GM21381 (cell line): ENCODE measurements around the gene SMAD3.

Source experiments
- ATAC-seq: cut with Tn5 transposase; IDR thresholded peaks from one replicate; pipeline ENCODE4 v1.9.1; 2021; ENCODE audit warnings: mild to moderate bottlenecking, moderate library complexity; ENCODE audit not compliant: unreplicated experiment

SMAD3 gene

DNA sequence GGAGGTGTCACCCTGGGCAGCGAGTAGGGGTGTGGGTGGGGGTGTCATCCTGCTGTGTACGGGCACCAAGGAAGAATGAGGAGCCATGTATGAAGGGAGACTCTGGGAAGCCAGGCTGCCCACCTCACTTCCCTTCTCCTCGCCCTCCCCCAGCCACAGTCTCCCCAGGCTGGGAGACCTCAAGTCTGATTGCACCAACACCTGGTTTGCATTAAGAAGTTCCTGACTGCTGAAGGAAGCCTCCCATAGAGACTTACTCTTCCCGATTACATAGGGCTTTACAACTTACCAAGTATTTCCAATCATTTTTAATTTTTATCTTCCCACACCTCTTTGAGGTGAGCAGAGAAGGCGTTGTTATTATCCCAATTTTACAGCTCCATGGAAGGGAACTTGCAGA lies 29.5 kb upstream of the SMAD3 start:
- ATAC-seq = no peak

DNA sequence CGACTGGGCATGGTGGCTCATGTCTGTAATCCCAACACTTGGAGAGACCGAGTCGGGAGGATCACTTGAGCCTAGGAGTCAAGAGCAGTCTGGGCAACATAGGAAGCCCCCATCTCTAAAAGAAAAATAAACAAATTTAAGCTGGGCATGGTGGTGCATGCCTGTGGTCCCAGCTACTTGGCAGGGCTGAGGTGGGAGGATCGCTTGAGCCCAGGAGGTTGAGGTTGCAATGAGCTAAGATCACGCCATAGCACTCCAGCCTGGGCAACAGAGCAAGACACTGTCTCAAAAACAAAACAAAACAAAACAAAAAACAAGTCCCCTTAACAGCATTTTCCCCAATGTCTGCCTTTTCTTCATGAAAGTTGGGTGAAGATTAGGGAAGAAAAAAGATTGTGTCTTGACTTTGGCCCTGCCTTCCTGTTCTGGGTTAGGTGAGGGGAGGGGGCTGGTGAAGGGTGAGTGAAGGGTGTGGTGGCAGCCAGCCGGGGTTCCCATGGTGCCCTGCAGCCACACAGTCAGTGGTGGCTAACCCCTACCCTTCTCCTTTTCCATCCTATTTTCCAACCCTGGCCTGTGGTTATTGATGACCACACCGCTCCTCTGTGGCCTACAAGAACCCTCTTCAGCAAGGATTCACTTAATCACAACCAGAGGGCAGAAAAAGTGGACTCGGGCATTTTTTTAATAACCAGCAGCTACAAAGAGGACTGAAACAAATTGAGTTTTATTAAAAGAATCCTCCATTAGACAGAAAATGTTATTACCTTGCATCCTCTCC lies 28.4 kb upstream of the SMAD3 start:
- no peak for ATAC-seq

DNA sequence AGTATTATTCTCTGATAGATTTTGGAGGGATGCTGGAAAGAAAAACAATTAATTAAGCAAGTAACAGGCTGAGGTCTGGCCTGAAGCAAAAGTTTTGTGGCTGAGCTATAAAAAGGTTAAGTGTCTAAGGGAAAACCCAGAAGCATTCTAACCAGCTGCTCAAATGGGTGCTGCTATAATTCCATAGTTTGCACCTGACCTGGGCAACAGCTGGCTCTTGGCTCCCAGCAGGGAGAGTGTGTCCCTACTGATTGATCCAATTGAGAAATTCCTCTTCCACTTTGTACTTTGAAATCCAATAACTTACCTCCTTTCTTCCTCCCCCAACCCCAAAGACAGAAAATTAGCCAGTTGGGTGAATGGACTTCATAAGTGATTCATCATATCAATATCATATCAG lies 27.7 kb upstream of the SMAD3 start:
- ATAC-seq = no peak

DNA sequence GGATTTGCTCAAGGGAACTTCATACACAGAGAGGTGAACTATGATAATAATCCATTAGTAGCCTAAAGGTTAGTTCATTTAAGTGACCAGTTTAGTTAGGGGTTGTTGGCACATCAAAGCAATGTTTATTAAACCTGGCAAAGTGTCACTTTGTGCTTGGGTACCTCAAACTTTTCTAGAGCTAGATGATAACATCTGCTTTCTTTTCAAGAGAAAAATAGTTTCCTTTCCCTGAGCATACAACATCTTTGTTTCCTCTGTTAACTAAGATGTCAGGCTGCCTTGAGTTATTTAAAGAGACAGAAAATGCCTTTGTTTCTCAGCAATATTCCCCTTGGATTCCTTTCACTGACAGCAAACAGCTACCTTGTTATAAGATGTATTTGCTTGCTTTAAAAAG lies 26.7 kb upstream of the SMAD3 start:
- ATAC-seq = no peak

DNA sequence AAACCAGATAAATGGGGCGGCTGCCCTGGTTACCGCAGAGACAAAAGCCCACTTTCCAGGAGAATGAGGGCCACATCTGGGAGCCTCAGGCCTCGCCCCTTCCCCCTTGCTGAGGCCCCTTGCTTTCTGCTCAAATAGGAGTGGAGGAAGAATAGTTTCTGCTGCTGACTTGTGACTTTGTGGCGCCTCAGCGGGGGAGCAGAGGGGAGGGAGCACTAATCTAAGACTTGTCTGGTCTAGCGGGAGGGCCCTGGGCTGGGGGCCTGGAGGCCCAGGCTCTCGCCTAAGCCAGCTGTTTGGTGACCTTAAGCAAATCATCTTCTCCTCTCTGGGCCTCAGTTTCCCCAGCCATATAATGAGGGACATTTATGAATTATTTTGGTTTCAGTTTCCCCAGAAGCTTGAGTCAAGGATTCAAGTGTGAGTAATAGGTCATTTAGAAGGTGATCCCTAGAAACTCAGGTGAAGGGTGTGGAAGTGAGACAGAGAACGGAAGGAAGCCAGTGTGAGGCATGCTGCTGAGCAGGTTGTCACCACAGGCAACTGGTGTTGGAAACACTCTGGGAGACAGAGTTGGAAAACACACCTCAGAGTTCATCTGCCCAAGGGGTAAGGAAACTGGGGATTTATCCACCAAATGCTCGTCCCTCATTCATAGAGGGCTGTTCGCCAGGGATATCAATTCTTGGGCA lies 25.9 kb upstream of the SMAD3 start:
- no peak for ATAC-seq

DNA sequence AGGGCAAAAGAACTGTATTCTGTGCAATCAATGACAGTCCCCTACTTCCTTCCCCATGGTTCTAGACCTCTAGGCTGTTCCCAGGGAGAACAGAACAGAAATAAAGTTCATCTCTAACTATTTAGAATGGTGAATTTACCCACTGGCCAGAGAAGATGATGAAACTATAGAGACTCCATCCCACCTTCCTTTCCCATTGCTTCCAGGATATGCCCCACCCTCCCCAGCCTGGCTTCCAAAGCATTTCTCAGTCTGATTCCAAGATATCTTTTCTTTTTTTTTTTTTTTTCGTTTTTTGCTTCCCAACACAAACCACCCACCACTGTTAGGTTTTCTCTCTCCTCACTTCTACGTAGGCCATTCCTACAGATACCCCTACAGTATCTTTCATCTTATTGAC lies 25.1 kb upstream of the SMAD3 start:
- no peak for ATAC-seq

DNA sequence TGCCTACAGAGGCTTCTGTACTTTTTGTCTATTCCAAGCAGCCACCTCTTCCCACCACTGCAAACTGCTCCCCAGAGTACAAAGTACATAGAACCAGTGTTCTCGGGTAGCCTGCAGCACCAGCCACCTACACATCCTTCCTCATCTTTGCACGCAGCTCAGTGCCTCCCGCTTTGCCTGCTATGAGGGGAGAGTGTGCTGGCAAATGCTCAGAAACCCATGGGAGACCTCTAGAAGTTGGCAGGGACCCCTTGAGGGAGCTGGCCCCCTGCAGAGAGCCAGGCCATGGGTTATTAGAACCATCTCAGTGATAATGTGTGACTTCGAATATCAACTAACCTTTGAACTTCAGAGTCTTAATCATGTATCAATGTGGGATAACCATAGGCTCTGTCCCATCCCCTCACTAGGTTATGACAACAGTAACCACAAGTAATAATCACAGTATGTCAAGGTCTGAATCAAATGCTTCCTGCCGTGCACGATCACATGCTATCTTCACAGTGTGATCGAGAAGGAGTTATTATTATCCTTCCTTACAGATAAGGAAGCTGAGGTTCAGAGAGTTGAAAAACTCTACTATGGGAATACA lies 22.8 kb upstream of the SMAD3 start:
- ATAC-seq = no peak

DNA sequence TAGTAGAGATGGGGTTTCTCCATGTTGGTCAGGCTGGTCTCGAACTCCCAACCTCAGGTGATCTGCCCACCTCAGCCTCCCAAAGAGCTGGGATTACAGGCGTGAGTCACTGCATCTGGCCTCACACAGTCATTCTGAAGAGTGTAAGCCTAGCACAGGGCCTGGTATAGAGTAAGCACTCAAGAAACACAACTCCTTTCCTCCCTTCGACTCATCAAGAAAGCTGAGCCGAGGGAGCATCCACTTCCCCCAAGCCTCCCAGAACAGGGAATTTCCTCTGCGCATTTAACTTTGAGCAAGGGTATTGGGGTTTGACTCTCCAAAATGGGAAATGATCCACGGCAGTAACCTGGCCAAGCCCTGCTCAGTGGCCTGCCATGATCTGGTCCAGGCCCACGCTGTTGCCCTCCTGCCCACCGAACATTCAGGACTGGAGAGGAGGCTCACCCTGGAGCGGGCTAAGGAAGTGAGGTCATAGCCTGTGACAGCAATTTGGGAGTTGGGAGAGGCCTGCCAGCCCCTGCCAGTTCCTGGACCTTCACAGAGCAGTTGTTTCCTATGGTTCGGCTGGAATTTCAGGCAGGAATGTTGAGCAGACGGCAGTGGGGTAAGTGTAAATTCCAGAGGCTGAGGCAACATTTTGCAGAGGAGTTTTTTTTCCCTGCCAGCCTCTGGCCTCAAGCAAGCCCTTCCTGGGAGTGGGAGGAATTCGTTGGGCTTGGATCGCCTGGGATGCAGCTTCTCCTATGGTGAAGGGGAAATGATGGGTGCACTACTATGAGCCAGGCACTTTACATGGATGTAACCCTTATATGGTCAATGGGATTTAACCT lies 21.2 kb upstream of the SMAD3 start:
- no peak for ATAC-seq

DNA sequence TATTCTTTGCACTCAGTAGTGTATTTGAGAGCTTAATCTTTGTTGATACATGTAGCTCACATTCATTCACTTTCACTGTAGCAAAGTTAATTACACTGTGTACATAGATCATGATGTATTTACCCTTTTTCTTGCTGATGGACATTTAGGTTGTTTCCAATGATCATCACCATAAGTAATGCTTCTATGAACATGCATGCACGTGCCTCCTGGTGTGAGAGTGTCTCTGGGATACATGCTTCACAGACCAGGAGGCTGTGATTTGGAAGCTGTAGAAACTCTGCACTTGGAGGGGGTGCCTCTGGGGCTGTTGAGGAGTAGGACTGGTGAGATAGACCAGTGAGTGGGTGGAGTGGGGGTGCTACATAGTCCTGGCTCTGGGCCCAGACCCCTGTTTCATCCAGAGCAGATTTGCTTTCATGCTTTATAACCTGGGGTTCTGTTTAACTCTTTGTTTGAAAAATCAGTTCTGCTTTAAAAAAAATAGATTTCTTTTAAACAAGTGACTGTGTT lies 18.2 kb upstream of the SMAD3 start:
- ATAC-seq = no peak

DNA sequence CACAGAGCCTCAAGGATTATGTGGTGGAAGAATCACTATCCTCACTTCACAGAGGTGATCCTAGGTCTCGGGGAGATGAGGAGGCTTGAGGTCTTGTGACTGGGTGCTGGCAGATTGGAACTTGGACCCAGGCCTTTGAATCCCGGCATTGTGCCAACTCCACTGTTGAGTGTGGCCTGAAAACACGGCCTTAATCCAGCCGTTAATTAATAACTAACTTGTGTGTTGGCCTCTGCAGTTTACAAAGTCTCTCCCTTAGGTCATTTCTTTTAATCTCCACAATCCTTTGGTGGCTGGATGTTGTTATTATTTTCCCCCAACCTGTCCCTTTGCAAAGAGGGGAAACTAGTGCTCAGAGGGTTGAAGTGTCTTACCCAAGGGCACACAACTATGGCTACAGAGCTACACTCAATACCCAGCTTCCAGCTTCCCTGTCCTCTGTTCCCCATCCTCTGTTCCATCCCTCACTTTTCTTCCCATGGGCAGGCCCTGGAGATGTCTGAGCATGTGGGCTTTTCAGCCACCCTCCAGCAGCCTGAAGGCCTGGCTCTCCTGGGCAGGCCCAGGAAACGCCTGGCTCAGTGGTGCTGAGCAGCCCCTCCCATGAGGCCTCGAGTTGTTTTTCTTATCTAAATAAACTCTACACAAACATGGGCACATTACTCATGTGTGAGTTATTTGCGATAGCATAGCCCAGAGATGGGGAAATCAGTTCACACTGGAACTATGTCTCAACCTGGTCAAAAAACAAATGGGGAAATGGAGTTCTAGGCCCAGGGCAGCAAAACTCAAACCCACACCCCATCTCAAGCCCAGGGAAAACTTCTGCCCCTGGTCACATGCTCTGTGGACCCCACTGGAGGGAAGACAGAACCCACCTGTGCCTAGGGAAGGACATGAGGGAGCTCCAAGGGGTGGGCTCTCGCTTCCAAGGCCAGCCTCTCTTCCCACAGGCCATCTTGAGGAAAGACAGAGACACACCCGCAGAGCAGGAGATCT lies 16.8 kb upstream of the SMAD3 start:
- no peak for ATAC-seq

DNA sequence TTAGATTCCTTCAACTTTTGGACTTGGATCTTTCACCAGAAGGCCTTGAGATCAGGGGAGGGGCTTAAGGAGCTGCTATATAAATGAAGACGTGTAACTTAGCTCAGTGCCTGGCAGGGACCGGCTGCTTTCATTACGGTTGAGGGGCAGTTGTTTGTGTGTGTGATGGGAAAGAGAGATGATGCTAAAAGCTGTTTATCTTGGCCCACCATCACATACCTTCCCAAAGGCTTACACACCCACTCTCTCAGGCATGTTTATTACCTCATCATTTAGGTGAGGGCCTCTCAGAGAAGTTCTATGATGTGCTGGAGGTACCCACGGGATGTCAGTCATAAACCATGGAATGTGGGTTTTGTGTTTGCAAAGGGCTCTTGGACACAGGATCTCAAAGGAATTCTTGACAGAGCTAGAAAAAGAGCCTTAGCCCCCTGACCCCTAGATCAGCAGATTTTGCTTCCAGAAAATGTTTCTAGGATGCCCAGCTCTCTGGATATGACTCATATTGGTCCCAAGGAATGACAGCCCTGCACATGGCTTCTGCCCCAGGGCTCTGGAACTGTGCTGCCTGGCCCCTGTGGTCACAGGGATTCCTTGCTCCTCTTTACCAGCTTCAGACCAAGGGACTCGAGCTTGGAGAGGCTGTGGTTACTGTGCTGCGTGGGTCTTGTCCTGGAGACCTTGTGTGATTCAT lies 15.9 kb upstream of the SMAD3 start:
- no peak for ATAC-seq

DNA sequence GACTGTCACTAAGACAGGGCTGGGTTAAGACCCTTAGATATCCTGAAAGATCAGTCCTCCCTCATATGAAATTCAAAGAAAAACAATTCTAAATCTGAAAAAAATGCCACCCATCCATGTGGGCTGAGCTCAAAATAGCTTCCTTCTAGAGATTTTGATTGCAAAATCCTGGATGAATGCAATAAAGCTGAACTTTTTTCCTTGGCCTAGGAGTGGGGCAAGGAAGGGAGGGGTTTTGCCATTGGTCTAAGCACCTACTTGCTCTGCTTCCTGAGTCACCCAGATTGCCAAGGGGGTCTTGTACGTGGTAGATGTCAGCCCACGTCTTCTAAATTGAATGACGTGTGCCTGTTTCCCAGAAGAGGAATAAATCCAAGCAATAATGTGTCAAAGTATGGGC lies 15.3 kb upstream of the SMAD3 start:
- ATAC-seq = no peak

DNA sequence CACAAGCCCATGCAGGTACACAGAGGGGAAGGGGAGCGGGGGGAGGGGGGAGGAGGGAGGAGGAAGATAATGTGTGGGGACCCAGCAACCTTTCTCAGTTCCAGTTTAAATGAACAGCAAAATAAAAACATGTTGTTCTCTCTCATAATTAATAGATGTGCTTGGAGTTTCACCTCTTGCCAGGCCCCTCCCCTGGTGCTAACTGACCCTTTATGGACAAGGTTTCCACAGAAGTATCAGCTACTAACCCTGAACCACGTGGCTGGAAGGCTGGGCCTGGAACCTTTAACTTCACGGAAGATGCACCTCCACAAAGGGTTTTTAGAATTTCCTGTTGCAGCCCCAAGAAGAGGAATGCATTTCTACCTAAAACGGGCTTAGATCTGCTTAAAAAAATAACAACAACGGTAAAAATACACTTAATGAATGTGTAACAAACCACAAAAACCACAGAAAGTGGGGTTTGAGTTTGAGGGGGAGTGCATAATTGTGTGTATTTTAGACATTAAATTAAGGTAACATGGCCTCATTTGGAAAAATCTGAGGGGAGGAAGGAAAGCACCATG lies 14.8 kb upstream of the SMAD3 start:
- no peak for ATAC-seq

DNA sequence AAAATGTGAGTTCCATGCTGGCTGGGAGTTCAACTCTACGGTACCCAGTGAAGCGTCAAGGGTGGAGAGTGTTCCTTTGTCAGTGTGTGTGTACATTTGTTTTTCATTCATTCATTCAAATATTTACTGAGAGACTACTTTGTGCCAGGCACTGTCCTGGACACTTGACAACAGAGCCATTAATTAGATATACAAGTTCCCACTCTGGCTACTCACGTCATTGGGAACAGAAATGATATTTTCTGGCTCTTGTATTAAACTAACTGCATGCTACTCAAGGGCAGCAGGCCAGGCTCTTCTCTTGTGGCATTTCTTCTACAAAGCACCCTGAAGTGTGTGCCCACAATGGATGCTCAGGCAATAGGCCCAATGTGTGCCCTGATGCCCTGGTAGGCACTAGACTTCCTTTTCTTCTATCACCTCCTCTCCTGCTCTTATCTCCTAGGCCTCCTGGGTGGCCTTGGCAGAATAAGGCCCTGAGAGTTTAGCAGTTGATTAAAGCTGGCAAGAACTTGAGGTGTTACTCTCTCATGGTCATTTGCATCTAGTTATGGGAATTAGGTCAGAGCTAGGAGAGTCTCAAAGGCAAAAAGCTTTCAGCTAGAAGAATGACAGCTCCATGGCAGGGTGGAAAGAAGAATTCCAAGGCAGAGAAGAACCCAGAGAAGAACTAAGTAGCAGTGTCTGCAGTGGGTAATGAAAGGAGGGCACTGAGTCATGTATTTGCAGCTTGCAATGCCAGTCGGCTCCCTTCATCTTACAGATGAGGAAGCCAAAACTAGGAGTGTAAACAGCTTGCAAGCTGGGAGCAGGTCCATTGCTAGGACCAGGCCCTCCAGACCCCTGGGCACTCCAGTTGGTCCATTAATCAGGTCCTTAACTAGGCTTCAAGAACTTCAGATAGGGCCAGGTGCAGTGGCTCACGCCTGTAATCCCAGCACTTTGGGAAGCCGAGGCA lies 14.0 kb upstream of the SMAD3 start:
- no peak for ATAC-seq

DNA sequence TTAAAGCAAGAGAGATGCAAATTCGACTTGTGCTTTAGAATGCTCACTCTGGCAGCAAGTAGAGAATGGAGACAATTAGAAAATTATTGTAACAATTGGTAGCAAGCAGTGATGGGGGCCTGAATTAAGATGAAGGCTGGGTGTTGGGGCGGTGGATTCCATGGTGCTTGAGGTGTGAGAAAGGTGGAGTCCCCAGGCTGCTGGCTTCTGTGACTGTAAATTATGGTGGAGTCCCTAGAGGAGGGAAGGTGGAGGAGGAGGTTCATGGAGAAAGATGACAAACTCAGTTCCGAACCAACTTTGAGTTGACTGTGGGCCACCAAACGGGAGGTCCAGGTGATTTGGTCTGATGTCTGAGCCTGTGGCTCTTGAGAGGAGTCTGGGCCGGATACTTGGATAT lies 10.7 kb upstream of the SMAD3 start:
- ATAC-seq = no peak

DNA sequence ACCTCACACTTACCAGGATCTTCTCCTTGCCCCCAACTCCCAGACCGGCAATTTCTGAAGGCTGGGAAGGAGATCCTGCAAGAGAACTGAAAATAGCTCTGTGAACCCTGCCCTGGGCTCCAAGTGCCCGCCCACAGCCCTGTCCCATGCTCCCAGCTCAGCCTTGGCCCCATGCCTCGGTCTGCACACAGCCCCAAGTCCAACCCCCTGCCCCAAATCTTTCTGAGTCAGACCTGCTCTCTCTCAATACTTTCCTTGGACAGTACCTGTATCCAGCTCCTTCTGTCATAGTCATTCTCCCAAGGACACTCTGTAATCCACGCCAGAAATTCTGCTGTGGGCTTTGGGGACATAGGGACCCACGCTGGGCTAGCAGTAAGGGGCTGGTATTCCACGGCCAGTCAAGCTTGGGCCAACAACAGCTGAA lies 6.3 kb upstream of the SMAD3 start:
- ATAC-seq = no peak

DNA sequence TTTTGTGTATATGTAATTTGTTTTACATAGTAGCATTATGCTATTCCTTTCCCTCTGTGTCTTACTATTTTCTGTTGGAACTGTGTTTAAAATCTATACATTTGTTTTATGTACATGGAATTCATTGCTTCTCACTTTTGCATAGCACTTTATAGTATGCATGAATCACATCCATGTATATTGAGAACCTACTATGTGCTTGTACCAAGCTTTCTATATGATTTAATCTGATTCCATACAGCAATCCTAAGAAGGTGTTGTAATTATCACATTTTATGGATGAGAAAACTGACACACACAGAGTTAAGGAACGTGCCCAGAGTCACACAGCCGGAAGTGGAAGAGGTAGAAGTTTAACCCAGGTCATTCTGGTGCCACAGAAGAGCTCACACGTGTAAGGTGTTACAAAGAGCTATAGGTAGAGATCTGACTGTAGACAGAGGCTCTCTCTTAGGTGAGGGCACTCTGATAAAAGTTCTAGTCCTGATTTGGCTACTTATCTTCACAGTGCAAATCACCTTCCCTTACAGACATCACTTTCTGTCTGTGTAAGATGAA lies 3.5 kb upstream of the SMAD3 start:
- ATAC-seq = no peak
